H1 (cell line): ENCODE results near the gene HELT. TPM values are rescaled to one million over a fixed set of nuclear protein-coding genes. Genes with fewer than 3 reads are reported as not detected.

Source experiments
- CTCF ChIA-PET: fragments of 300-600 bp; sonication (Branson Sonifier 250); formaldehyde crosslinking; loops from one replicate; lab custom pipeline; 2021; ENCODE audit not compliant: partially characterized antibody; lab: Charles Lee
- POLR2A ChIA-PET: fragments of 300-600 bp; sonication (Branson Sonifier 250); formaldehyde crosslinking; loops from one replicate; lab custom pipeline; 2021; ENCODE audit warnings: inconsistent platforms; ENCODE audit not compliant: partially characterized antibody; lab: Charles Lee
- DNase-seq, 2 experiments: peaks; one replicate each; pipeline versions ENCODE4 v3.0.0 to v3.0.0-alpha.2; 2010 to 2022; ENCODE audit warnings: low spot score in 2 of 2, low read depth in 1 of 2, mixed read lengths in 1 of 2
- FAIRE-seq: peaks from 2 replicates; lab custom pipeline; 2011; peaks lifted over from hg19 to GRCh38; lab: Jason Lieb, UNC
- H2AFZ ChIP-seq: 2 replicates; pipeline ENCODE4 v1.8.1; 2012; ENCODE audit warnings: low read length, inconsistent platforms
- H2AK5ac ChIP-seq: 2 replicates; pipeline ENCODE4 v1.6.1; 2013; ENCODE audit warnings: low read depth, low read length
- H2BK120ac ChIP-seq: replicated peaks from 2 replicates; pipeline ENCODE3; 2013; ENCODE audit warnings: low read depth, low read length, inconsistent platforms
- H2BK12ac ChIP-seq: 2 replicates; pipeline ENCODE4 v1.6.1; 2013; ENCODE audit warnings: low read depth, low read length
- H2BK15ac ChIP-seq: 2 replicates; pipeline ENCODE4 v1.6.1; 2013; ENCODE audit warnings: low read length
- H2BK20ac ChIP-seq: 2 replicates; pipeline ENCODE4 v1.6.1; 2013; ENCODE audit warnings: low read length
- H2BK5ac ChIP-seq: 2 replicates; pipeline ENCODE4 v1.6.1; 2013; ENCODE audit warnings: low read depth, low read length
- H3K14ac ChIP-seq: 2 replicates; pipeline ENCODE4 v1.6.1; 2013; ENCODE audit warnings: inconsistent platforms; ENCODE audit not compliant: insufficient read length
- H3K18ac ChIP-seq: 2 replicates; pipeline ENCODE4 v1.6.1; 2013; ENCODE audit warnings: low read length; ENCODE audit errors: extremely low read depth
- H3K23ac ChIP-seq: 2 replicates; pipeline ENCODE4 v1.6.1; 2013; ENCODE audit warnings: inconsistent platforms; ENCODE audit not compliant: insufficient read length
- H3K23me2 ChIP-seq: 2 replicates; pipeline ENCODE4 v1.6.1; 2013; ENCODE audit warnings: low read depth, low read length
- H3K27ac ChIP-seq: 2 replicates; pipeline ENCODE4 v1.6.1; 2011; ENCODE audit warnings: low read depth, low read length, inconsistent platforms
- H3K27me3 ChIP-seq, 4 experiments: replicated peaks in 1 of 4; 1 replicate in 1 of 4; 2 replicates in 3 of 4; pipeline versions ENCODE4 v1.6.1 to v1.8.1; 2011 to 2013; ENCODE audit warnings: low read length in 3 of 4, mild to moderate bottlenecking in 3 of 4, inconsistent platforms in 2 of 4, mixed read lengths in 2 of 4, moderate library complexity in 1 of 4; ENCODE audit not compliant: control insufficient read depth in 3 of 4, insufficient read depth in 3 of 4; ENCODE audit errors: extremely low read depth in 1 of 4
- H3K36me3 ChIP-seq, 4 experiments: 2 replicates each; pipeline versions ENCODE4 v1.6.1 to v1.8.1; 2011 to 2013; ENCODE audit warnings: mild to moderate bottlenecking in 4 of 4, low read length in 3 of 4, moderate library complexity in 2 of 4, control low read depth in 1 of 4, inconsistent platforms in 1 of 4; ENCODE audit not compliant: insufficient read depth in 4 of 4, control insufficient read depth in 2 of 4
- H3K4ac ChIP-seq: replicated peaks from 2 replicates; pipeline ENCODE3; 2013; ENCODE audit warnings: low read length, low read depth, mixed read lengths, inconsistent platforms; ENCODE audit not compliant: insufficient read length
- H3K4me1 ChIP-seq, 4 experiments: replicated peaks in 1 of 4; 1 replicate in 1 of 4; 2 replicates in 3 of 4; pipeline versions ENCODE4 v1.6.1 to v1.8.1; 2011 to 2013; ENCODE audit warnings: low read length in 3 of 4, inconsistent platforms in 2 of 4, mixed read lengths in 1 of 4; ENCODE audit not compliant: insufficient read depth in 4 of 4, control insufficient read depth in 3 of 4
- H3K4me2 ChIP-seq, 2 experiments: 2 replicates each; pipeline versions ENCODE4 v1.6.1 to v1.8.1; 2011 to 2013; ENCODE audit warnings: low read depth in 2 of 2, low read length in 2 of 2, control low read depth in 1 of 2, inconsistent platforms in 1 of 2, mild to moderate bottlenecking in 1 of 2; ENCODE audit not compliant: insufficient read depth in 1 of 2
- H3K4me3 ChIP-seq, 4 experiments: fragments of 200-600, 300-600 bp in 1 of 4; sonication (generic), shearing (Covaris generic), sonication (Bioruptor Twin) in 1 of 4; 2 replicates each; pipeline versions ENCODE4 v1.5.1 to v1.8.1; 2011 to 2016; ENCODE audit warnings: low read length in 4 of 4, low read depth in 3 of 4, control low read depth in 2 of 4, inconsistent platforms in 2 of 4, mild to moderate bottlenecking in 2 of 4, mixed read lengths in 1 of 4, moderate library complexity in 1 of 4; ENCODE audit not compliant: insufficient read depth in 2 of 4; ENCODE audit errors: extremely low read depth in 1 of 4
- H3K56ac ChIP-seq: replicated peaks from 2 replicates; pipeline ENCODE3; 2013; ENCODE audit warnings: low read depth, mild to moderate bottlenecking, mixed read lengths, low read length, inconsistent platforms; ENCODE audit not compliant: insufficient read length
- H3K79me1 ChIP-seq: 2 replicates; pipeline ENCODE4 v1.6.1; 2013; ENCODE audit warnings: low read depth, low read length, control low read depth
- H3K79me2 ChIP-seq, 2 experiments: 2 replicates each; pipeline versions ENCODE4 v1.6.1 to v1.8.1; 2012 to 2013; ENCODE audit warnings: low read length in 2 of 2, mild to moderate bottlenecking in 2 of 2, inconsistent platforms in 1 of 2; ENCODE audit not compliant: insufficient read depth in 2 of 2, control insufficient read depth in 1 of 2
- H3K9ac ChIP-seq, 4 experiments: replicated peaks in 1 of 4; 1 replicate in 1 of 4; 2 replicates in 3 of 4; pipeline versions ENCODE4 v1.6.1 to v1.8.1; 2011 to 2013; ENCODE audit warnings: low read depth in 3 of 4, low read length in 3 of 4, control low read depth in 2 of 4, mild to moderate bottlenecking in 2 of 4, moderate library complexity in 2 of 4, inconsistent platforms in 1 of 4; ENCODE audit errors: extremely low read depth in 1 of 4
- H3K9me3 ChIP-seq, 2 experiments: 2 replicates each; pipeline versions ENCODE4 v1.6.1 to v1.8.1; 2012 to 2013; ENCODE audit warnings: mild to moderate bottlenecking in 2 of 2, moderate library complexity in 2 of 2, control low read depth in 1 of 2, inconsistent platforms in 1 of 2, low read depth in 1 of 2, low read length in 1 of 2, mixed read lengths in 1 of 2; ENCODE audit not compliant: insufficient read depth in 2 of 2
- H4K20me1 ChIP-seq, 2 experiments: replicated peaks in 1 of 2; 2 replicates each; pipeline versions ENCODE3 to v1.8.1; 2011 to 2013; ENCODE audit warnings: inconsistent platforms in 2 of 2, low read length in 2 of 2, mild to moderate bottlenecking in 1 of 2; ENCODE audit not compliant: insufficient read depth in 2 of 2, control insufficient read depth in 1 of 2
- H4K5ac ChIP-seq: 2 replicates; pipeline ENCODE4 v1.6.1; 2013; ENCODE audit warnings: low read length, low read depth, mixed read lengths, inconsistent platforms; ENCODE audit not compliant: insufficient read length
- H4K8ac ChIP-seq: 2 replicates; pipeline ENCODE4 v1.8.0; 2013; ENCODE audit warnings: mild to moderate bottlenecking, moderate library complexity, low read length, inconsistent platforms; ENCODE audit not compliant: insufficient read depth; ENCODE audit errors: extremely low read depth
- H4K91ac ChIP-seq: replicated peaks from 2 replicates; pipeline ENCODE3; 2013; ENCODE audit warnings: low read length, mixed read lengths, inconsistent platforms; ENCODE audit not compliant: insufficient read length
- BCL11A ChIP-seq, 2 experiments: IDR thresholded peaks; one replicate each; pipeline ENCODE4 v1.6.1; 2011; ENCODE audit warnings: low read depth in 2 of 2, low read length in 2 of 2, mild to moderate bottlenecking in 2 of 2
- EGR1 ChIP-seq: IDR thresholded peaks from 2 replicates; pipeline ENCODE4 v1.6.1; 2011; ENCODE audit warnings: low read depth, low read length, borderline replicate concordance
- KDM4A ChIP-seq: IDR thresholded peaks from one replicate; pipeline ENCODE4 v1.7.1; 2012; ENCODE audit warnings: low read depth, mild to moderate bottlenecking, moderate library complexity, low read length, inconsistent platforms; ENCODE audit not compliant: severe bottlenecking
- KDM5A ChIP-seq: fragments of 200-600 bp; IDR thresholded peaks from 2 replicates; pipeline ENCODE4 v1.7.1; 2012; ENCODE audit warnings: mild to moderate bottlenecking, low read length, inconsistent platforms, mixed read lengths
- POU5F1 ChIP-seq: IDR thresholded peaks from 2 replicates; pipeline ENCODE4 v1.6.1; 2011; ENCODE audit warnings: low read depth, mild to moderate bottlenecking, low read length, moderate library complexity
- RBBP5 ChIP-seq: IDR thresholded peaks from 2 replicates; pipeline ENCODE4 v1.7.1; 2012; ENCODE audit warnings: low read depth, mild to moderate bottlenecking, inconsistent platforms, low read length, moderate library complexity, borderline replicate concordance
- SAP30 ChIP-seq: fragments of 300-600 bp; sonication (generic); IDR thresholded peaks from 2 replicates; pipeline ENCODE4 v1.7.1; 2012; ENCODE audit warnings: low read length, moderate library complexity, mild to moderate bottlenecking, inconsistent platforms; ENCODE audit not compliant: insufficient read depth, insufficient replicate concordance
- SIX5 ChIP-seq: IDR thresholded peaks from 2 replicates; pipeline ENCODE4 v1.6.1; 2011; ENCODE audit warnings: mild to moderate bottlenecking, low read depth, low read length
- SP4 ChIP-seq: IDR thresholded peaks from 2 replicates; pipeline ENCODE4 v1.6.1; 2012; ENCODE audit warnings: low read length, inconsistent platforms
- TAF1 ChIP-seq: IDR thresholded peaks from 2 replicates; pipeline ENCODE4 v1.6.1; 2011; ENCODE audit warnings: mild to moderate bottlenecking, low read depth, low read length
- TBP ChIP-seq: IDR thresholded peaks from 2 replicates; pipeline ENCODE4 v1.6.1; 2011; ENCODE audit warnings: low read depth, low read length, improper control_type of control experiment
- WGBS, 2 experiments: shearing (Covaris generic) in 1 of 2; methylation state at CpG; one replicate each; pipeline versions ENCODE4 v1.1.6 to v1.1.7; 2013 to 2015; ENCODE audit warnings: low lambda C conversion rate in 2 of 2, mixed read lengths in 2 of 2, inconsistent platforms in 1 of 2, low coverage in 1 of 2, missing lambda C conversion rate in 1 of 2; ENCODE audit not compliant: insufficient replicate concordance in 2 of 2, insufficient coverage in 1 of 2, insufficient read length in 1 of 2; ENCODE audit errors: extremely low coverage in 1 of 2, missing lambda C conversion rate in 1 of 2; 5-methylcytosine and 5-hydroxymethylcytosine counted together
- polyA plus RNA-seq, 7 experiments: library from polyadenylated mRNA; depleted of rRNA in 3 of 7; stranded (reverse) in 5 of 7; unstranded in 2 of 7; fragments of >200 nt in 5 of 7; fragments of 200-250 nt in 2 of 7; gene quantifications; 1 replicate in 5 of 7; 2 replicates in 1 of 7; 4 replicates in 1 of 7; pipeline versions ENCODE4 v1.2.1 to v1.2.3, GENCODE V29; 2011 to 2013; ENCODE audit warnings: missing spikeins in 2 of 7, mixed read lengths in 2 of 7
- total RNA-seq: library from RNA; stranded (reverse); fragmentation: NEBNext Ultra II Directional; extraction: Animal tissue kit (Norgen Biotek cat#: 25700); gene quantifications from 2 replicates; pipeline ENCODE4 v1.2.1, GENCODE V29; 2021
- TF ChIP-seq, protein P1 (sequence below): IDR thresholded peaks from 2 replicates; pipeline ENCODE4 v1.6.1; 2012; ENCODE audit warnings: low read length, inconsistent platforms
- TF ChIP-seq, protein P2 (sequence below): IDR thresholded peaks from 2 replicates; pipeline ENCODE4 v1.6.1; 2011; ENCODE audit warnings: low read depth, mild to moderate bottlenecking, low read length; ENCODE audit not compliant: insufficient read depth

The HELT gene
- total and polyA plus RNA-seq, 2 of the 8 experiments (the other 6 are each of a cell fraction or from before 2014, with no cell fraction given): 0.32 to 0.35 TPM

DNA sequence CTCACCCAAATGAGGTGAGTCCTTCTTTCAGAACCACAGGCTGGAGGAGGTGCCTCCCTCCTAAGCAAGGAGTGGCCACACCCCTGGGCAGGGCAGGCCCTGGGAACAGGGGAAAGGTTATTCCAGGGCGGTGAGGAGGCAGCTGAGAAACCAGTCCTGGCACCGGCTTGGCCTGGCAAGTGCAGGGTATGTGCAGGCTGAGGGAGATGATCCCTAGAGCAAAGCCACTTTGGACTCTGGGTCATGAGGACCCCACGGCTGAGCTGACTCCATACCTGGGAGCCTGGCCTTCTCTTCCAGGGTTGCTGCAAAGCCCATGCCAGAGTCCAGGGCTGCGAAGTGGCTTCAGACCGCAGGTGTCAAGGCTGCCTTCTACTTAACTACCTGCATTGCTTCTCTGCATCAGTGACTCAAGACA is 49.5 kb upstream of the HELT start:
- no peaks in the 10 kb centered on the region for H3K79me1 ChIP-seq
- no peak overlapping the region for H2BK15ac ChIP-seq
- H3K79me2 ChIP-seq: no peaks in the 10 kb centered on the region
- H2BK120ac ChIP-seq: no peak overlapping the region
- CTCF ChIA-PET: interaction anchor here (1.2 to 1.7 kb wide), 3 partner anchors 13 to 215 kb away, joined by 3 read pairs; no protein-coding TSS in a partner anchor
- DNase-seq (no peak), FAIRE-seq (no peak)
- no peak overlapping the region for H3K56ac ChIP-seq
- no peak overlapping the region for H2BK12ac ChIP-seq
- H4K5ac ChIP-seq: no peak overlapping the region
- H4K91ac ChIP-seq: no peak overlapping the region
- no peak overlapping the region for H3K4me2 ChIP-seq
- no peak overlapping the region for H3K14ac ChIP-seq
- no peak overlapping the region for H2AFZ ChIP-seq
- no peaks in the 10 kb centered on the region for H3K27me3 ChIP-seq
- peaks cover 8 to 20% of the 10 kb centered on the region in 2 experiments for H3K9me3 ChIP-seq
- H3K23me2 ChIP-seq: no peaks in the 10 kb centered on the region
- WGBS, 2 experiments: 84% methylated on average over 5 of the region's 5 CpGs; no CpG with 5 or more reads in 1 of the 2 experiments
- H4K20me1 ChIP-seq: no peaks in the 10 kb centered on the region
- H3K23ac ChIP-seq: no peak overlapping the region
- no peak overlapping the region for H3K4me3 ChIP-seq
- H3K18ac ChIP-seq: no peak overlapping the region
- H3K36me3 ChIP-seq: no peaks in the 10 kb centered on the region
- no peak overlapping the region for H4K8ac ChIP-seq
- POLR2A ChIA-PET: no interaction called here
- no peak overlapping the region for H2BK20ac ChIP-seq
- H2AK5ac ChIP-seq: no peak overlapping the region
- no peak overlapping the region for H3K9ac ChIP-seq
- no peak overlapping the region for H3K27ac ChIP-seq
- H3K4ac ChIP-seq: no peak overlapping the region
- H3K4me1 ChIP-seq: no peaks in the 10 kb centered on the region
- no peak overlapping the region for H2BK5ac ChIP-seq
- TF ChIP-seq TBP (no peak), RBBP5 (no peak), EGR1 (no peak), SAP30 (no peak), POU5F1 (no peak), BCL11A (IDR thresholded peaks at IDR 0.05; ENCODE audit: low read depth in 2 of 2, low read length in 2 of 2) (no peak), KDM5A (no peak), TAF1 (no peak), KDM4A (no peak), SP4 (no peak), SIX5 (no peak)
- TF ChIP-seq, protein P1, sequence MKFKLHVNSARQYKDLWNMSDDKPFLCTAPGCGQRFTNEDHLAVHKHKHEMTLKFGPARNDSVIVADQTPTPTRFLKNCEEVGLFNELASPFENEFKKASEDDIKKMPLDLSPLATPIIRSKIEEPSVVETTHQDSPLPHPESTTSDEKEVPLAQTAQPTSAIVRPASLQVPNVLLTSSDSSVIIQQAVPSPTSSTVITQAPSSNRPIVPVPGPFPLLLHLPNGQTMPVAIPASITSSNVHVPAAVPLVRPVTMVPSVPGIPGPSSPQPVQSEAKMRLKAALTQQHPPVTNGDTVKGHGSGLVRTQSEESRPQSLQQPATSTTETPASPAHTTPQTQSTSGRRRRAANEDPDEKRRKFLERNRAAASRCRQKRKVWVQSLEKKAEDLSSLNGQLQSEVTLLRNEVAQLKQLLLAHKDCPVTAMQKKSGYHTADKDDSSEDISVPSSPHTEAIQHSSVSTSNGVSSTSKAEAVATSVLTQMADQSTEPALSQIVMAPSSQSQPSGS: no peak
- TF ChIP-seq, protein P2, sequence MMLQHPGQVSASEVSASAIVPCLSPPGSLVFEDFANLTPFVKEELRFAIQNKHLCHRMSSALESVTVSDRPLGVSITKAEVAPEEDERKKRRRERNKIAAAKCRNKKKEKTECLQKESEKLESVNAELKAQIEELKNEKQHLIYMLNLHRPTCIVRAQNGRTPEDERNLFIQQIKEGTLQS: no peak
